ENCODE measurements around the gene VSIG1. TPM values are rescaled to one million over a fixed set of nuclear protein-coding genes. Genes with fewer than 3 reads are reported as not detected.
A peak's percentile ranks its signal among the peaks of the same experiment; 100 is the strongest.

The VSIG1 gene
- total and polyA plus RNA-seq, 2 experiments from 2014 or later, result not detected

DNA sequence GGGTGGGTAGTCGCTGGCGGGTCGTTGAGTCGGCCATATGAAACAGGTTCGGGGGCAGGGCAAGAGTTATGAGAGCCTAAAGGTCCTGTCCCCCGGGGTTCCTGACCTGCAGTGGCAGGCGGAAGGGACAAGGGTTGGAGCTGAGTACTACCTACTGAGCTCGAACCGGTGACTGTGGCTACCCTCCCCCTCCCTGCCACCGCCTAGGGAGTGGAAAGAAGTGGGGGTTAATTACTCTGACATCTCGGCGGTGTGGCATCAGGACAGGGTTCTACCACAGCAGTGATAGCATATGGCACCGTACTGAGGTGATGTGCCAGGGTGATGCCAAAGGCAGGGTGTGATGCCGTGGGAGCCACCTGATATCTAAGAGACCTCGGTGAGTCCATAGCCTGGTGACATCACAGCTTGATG is 47.0 kb downstream of the VSIG1 start:
- H3K36me3 ChIP-seq, result peaks cover 19% of the 10 kb centered on the region
- H3K27ac ChIP-seq, result no peak overlapping the region
- H3K27me3 ChIP-seq, result no peaks in the 10 kb centered on the region
- no peaks in the 10 kb centered on the region for H3K9me3 ChIP-seq (ENCODE audit: low read depth)
- TF ChIP-seq, protein P1, sequence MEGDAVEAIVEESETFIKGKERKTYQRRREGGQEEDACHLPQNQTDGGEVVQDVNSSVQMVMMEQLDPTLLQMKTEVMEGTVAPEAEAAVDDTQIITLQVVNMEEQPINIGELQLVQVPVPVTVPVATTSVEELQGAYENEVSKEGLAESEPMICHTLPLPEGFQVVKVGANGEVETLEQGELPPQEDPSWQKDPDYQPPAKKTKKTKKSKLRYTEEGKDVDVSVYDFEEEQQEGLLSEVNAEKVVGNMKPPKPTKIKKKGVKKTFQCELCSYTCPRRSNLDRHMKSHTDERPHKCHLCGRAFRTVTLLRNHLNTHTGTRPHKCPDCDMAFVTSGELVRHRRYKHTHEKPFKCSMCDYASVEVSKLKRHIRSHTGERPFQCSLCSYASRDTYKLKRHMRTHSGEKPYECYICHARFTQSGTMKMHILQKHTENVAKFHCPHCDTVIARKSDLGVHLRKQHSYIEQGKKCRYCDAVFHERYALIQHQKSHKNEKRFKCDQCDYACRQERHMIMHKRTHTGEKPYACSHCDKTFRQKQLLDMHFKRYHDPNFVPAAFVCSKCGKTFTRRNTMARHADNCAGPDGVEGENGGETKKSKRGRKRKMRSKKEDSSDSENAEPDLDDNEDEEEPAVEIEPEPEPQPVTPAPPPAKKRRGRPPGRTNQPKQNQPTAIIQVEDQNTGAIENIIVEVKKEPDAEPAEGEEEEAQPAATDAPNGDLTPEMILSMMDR (IDR thresholded peaks at IDR 0.05; ENCODE audit: low read depth, low read length), result no peak
- peak overlapping the region; percentile 59 for H3K4me3 ChIP-seq
- DNase-seq (ENCODE audit: low read depth in 1 of 2, low spot score in 1 of 2), result no peak
- H3K4me1 ChIP-seq (ENCODE audit: low read depth), result peaks cover 16% of the 10 kb centered on the region

DNA sequence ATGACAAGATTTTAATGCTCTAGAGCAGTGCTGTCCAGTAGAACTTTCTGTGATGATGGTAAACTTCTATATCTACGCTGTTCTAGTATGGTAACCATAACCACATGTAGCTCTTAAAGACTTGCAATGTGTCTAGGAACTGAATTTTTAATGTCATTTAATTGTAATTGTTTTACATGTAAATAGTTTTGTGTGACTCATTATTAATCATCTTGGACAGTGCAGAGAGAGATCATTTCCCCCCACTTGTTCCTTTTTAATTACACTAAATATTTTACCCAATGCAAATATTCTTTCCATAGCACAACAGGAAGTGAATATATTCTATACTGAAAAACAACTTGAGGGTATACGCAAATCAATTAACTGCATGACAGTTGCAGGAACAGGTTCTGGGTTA is 52.5 kb downstream of the VSIG1 start:
- Histone ChIP-seq H3K27me3 (peaks cover 6% of the 10 kb centered on the region), H3K4me1 (ENCODE audit: low read depth) (no peaks in the 10 kb centered on the region), H3K4me3 (no peak overlapping the region), H3K9me3 (ENCODE audit: low read depth) (no peaks in the 10 kb centered on the region), H3K36me3 (no peaks in the 10 kb centered on the region), H3K27ac (no peak overlapping the region)
- DNase-seq (ENCODE audit: low read depth in 1 of 2, low spot score in 1 of 2), result no peak
- TF ChIP-seq, protein P1 (IDR thresholded peaks at IDR 0.05; ENCODE audit: low read depth, low read length), result no peak

DNA sequence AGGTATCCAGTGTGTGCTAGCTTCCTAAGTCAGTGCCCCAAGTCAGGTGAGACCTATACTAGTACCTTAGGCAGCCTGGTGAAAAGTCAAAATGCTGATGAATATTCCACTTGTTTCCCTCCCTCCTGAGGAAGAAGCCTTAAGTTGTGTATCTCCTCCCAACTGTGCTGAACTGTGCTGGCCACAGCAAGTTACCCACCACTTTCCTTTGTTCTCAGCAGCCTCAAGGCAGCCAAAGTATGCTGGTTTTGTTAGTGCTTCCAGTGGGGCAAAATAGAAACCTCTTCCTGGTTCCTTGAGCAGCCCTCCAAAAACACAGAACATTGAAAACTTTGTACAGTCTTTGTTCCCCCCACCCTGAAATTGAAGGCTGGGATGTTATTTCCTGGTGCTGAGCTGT is 60.6 kb downstream of the VSIG1 start:
- DNase-seq (ENCODE audit: low read depth in 1 of 2, low spot score in 1 of 2), result no peak
- Histone ChIP-seq H3K27me3 (peaks cover 4% of the 10 kb centered on the region), H3K27ac (no peak overlapping the region), H3K9me3 (ENCODE audit: low read depth) (no peaks in the 10 kb centered on the region), H3K4me1 (ENCODE audit: low read depth) (no peaks in the 10 kb centered on the region), H3K4me3 (no peak overlapping the region), H3K36me3 (no peaks in the 10 kb centered on the region)
- TF ChIP-seq, protein P1 (IDR thresholded peaks at IDR 0.05; ENCODE audit: low read depth, low read length), result no peak

DNA sequence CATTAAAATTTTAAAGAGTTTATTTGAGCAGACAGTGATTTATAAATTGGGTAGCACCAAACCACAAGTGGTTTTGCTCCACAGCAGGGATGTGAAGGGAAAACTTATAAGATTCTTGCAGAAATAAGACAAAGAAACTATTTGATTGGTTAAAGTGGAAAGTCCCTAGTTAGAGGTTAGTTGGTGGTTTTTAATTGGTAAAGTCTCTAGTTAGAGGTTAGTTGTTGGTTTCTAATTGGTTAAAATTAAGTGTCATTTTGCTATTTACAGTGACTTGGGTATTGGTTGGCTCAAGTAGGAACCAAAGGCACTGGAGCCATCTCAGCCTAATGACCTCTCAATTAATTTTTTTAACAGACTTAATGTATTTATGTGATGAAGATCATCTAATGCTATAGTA is 69.7 kb downstream of the VSIG1 start:
- Histone ChIP-seq H3K36me3 (no peaks in the 10 kb centered on the region), H3K9me3 (ENCODE audit: low read depth) (no peaks in the 10 kb centered on the region), H3K4me3 (no peak overlapping the region), H3K27ac (no peak overlapping the region), H3K27me3 (no peaks in the 10 kb centered on the region), H3K4me1 (ENCODE audit: low read depth) (no peaks in the 10 kb centered on the region)
- TF ChIP-seq, protein P1 (IDR thresholded peaks at IDR 0.05; ENCODE audit: low read depth, low read length), result no peak
- no peak for DNase-seq (ENCODE audit: low read depth in 1 of 2, low spot score in 1 of 2)

DNA sequence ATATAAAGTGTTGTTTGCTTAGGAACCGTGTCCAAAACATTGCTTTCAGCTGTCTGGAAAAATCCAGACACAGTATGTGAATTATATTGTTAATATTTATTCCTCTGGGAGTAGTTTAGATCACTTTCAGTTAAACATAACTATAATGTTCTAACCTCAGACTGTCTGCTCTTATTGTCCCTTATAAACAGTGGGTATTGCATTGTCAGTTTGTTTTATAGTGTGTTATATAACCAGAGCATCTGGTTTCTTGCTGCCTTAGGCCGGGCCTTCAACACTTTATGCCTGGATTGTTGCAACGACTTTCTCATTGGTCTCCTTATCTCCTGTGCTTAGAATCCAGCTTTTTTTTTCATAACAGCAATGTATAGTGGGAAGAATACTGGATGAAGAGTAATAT is 73.1 kb downstream of the VSIG1 start:
- H3K27ac ChIP-seq, result no peak overlapping the region
- H3K4me1 ChIP-seq (ENCODE audit: low read depth), result peaks cover 23% of the 10 kb centered on the region
- no peak for DNase-seq (ENCODE audit: low read depth in 1 of 2, low spot score in 1 of 2)
- no peaks in the 10 kb centered on the region for H3K36me3 ChIP-seq
- TF ChIP-seq, protein P1 (IDR thresholded peaks at IDR 0.05; ENCODE audit: low read depth, low read length), result no peak
- no peak overlapping the region for H3K4me3 ChIP-seq
- no peaks in the 10 kb centered on the region for H3K27me3 ChIP-seq
- no peaks in the 10 kb centered on the region for H3K9me3 ChIP-seq (ENCODE audit: low read depth)

DNA sequence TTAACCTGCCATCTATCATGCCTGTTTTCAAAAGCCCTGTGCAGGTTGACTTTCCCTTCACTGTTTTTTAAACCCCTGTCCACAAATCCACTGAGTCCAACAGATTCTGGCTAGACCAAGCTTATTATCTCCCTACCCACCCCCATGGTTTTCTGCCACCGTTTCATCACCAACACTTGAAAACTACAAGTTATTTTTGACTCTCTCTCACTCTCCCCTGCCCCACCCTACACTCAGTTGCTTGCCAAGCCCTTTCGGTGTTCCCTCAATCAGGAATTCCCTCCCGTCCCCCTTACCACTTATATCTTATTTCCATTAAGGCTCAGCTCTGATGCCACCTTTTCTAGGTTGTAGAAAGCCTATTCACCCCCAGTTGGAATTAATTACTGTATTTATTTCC is 76.4 kb downstream of the VSIG1 start:
- Histone ChIP-seq H3K27me3 (no peaks in the 10 kb centered on the region), H3K4me1 (ENCODE audit: low read depth) (peaks cover 23% of the 10 kb centered on the region), H3K27ac (peak overlapping the region; percentile 81), H3K4me3 (no peak overlapping the region), H3K36me3 (no peaks in the 10 kb centered on the region), H3K9me3 (ENCODE audit: low read depth) (no peaks in the 10 kb centered on the region)
- peak in 1 of 2 donors; percentile 49 for DNase-seq (ENCODE audit: low read depth in 1 of 2, low spot score in 1 of 2)
- TF ChIP-seq, protein P1 (IDR thresholded peaks at IDR 0.05; ENCODE audit: low read depth, low read length), result no peak
